Tibial nerve (tissue), 4 donors: Measurements from ENCODE around the gene PRKAB1. TPM values are rescaled to one million over a fixed set of nuclear protein-coding genes. Genes with fewer than 3 reads are reported as not detected.
"Not testable (repeated sequence)": the region's sequence is repeated elsewhere in the genome, so short reads cannot be mapped to it uniquely, and the experiment has no call there.

Experiments used
- DNase-seq, 2 donors: peaks; one replicate each; pipeline ENCODE4 v3.0.0-alpha.2; 2019; ENCODE audit warnings: low spot score in 2 of 2
- H3K27ac ChIP-seq, 4 donors: fragments of 200-600 bp; sonication (generic) in 3 of 4; one replicate each; pipeline ENCODE4 v1.5.1; 2017 to 2019; ENCODE audit warnings: mild to moderate bottlenecking in 1 of 4
- H3K27me3 ChIP-seq, 2 donors: fragments of 200-600 bp; sonication (generic) in 1 of 2; one replicate each; pipeline versions ENCODE4 v1.5.1 to v1.6.0; 2017 to 2019
- H3K36me3 ChIP-seq, 3 donors: fragments of 200-600 bp; sonication (generic); one replicate each; pipeline ENCODE4 v1.5.1; 2018 to 2019
- H3K4me1 ChIP-seq, 4 donors: fragments of 200-600 bp; sonication (generic) in 3 of 4; one replicate each; pipeline ENCODE4 v1.5.1; 2017 to 2019
- H3K4me3 ChIP-seq, 4 donors: fragments of 200-600 bp; sonication (generic) in 3 of 4; one replicate each; pipeline ENCODE4 v1.5.1; 2017 to 2019; ENCODE audit warnings: mild to moderate bottlenecking in 1 of 4, moderate library complexity in 1 of 4
- H3K9me3 ChIP-seq, 4 donors: fragments of 200-600 bp; sonication (generic) in 3 of 4; one replicate each; pipeline ENCODE4 v1.5.1; 2017 to 2019
- CTCF ChIP-seq, 5 experiments: fragments of 200-600 bp in 3 of 5; fragments of 450-650 bp in 2 of 5; sonication (generic) in 3 of 5; IDR thresholded peaks; one replicate each; pipeline ENCODE4 v1.5.1; 2016 to 2019; ENCODE audit warnings: antibody characterized with exemption in 5 of 5, mild to moderate bottlenecking in 3 of 5, moderate library complexity in 2 of 5
- EP300 ChIP-seq, 2 donors: sonication (generic); formaldehyde crosslinking; IDR thresholded peaks; one replicate each; pipeline ENCODE4 v1.6.1; 2017; ENCODE audit warnings: antibody characterized with exemption in 2 of 2, mild to moderate bottlenecking in 1 of 2
- POLR2A ChIP-seq, 2 donors: fragments of 450-650 bp; IDR thresholded peaks; one replicate each; pipeline ENCODE4 v1.6.1; 2017; ENCODE audit warnings: antibody characterized with exemption in 2 of 2, mild to moderate bottlenecking in 2 of 2, moderate library complexity in 2 of 2
- WGBS, 2 donors: methylation state at CpG; one replicate each; pipeline ENCODE4 v1.1.5; 2018; 5-methylcytosine and 5-hydroxymethylcytosine counted together
- total RNA-seq, 4 donors: library from RNA; depleted of rRNA; stranded (reverse); fragments of >200 nt; gene quantifications; one replicate each; pipeline ENCODE4 v1.1.0, GENCODE V29; 2016

Gene PRKAB1
- total RNA-seq, 4 donors from 2014 or later = 24.5 to 40.6 (median 28.3) TPM

GRCh38 chr12:119700078-119700477, 32.1 kb downstream of the PRKAB1 start:
- Histone ChIP-seq H3K27ac (no peak overlapping the region), H3K4me1 (no peaks in the 10 kb centered on the region), H3K27me3 (no peaks in the 10 kb centered on the region), H3K36me3 (peaks cover 0 to 74% (median 0%) of the 10 kb centered on the region in 3 donors), H3K9me3 (no peaks in the 10 kb centered on the region), H3K4me3 (no peak overlapping the region)
- TF ChIP-seq EP300 (IDR thresholded peaks at IDR 0.05) (no peak), CTCF (IDR thresholded peaks at IDR 0.05) (no peak), POLR2A (IDR thresholded peaks at IDR 0.05) (no peak)
- WGBS, 2 donors = 87 to 92% methylated on average over 6 of the region's 6 CpGs
- DNase-seq = no peak

GRCh38 chr12:119704065-119704747, 36.3 kb downstream of the PRKAB1 start:
- no peaks in the 10 kb centered on the region for H3K9me3 ChIP-seq
- no peaks in the 10 kb centered on the region for H3K4me1 ChIP-seq
- H3K27me3 ChIP-seq = no peaks in the 10 kb centered on the region
- H3K27ac ChIP-seq = no peak overlapping the region
- 79 to 85% methylated on average over 16 of the region's 16 CpGs for WGBS, 2 donors
- TF ChIP-seq CTCF (IDR thresholded peaks at IDR 0.05) (no peak), EP300 (IDR thresholded peaks at IDR 0.05) (no peak), POLR2A (IDR thresholded peaks at IDR 0.05) (no peak)
- H3K4me3 ChIP-seq = no peak overlapping the region
- peaks cover 0 to 78% (median 0%) of the 10 kb centered on the region in 3 donors for H3K36me3 ChIP-seq
- no peak for DNase-seq

GRCh38 chr12:119705182-119705581, 37.2 kb downstream of the PRKAB1 start:
- H3K4me1 ChIP-seq = no peaks in the 10 kb centered on the region
- H3K4me3 ChIP-seq = no peak overlapping the region
- DNase-seq = no peak
- TF ChIP-seq EP300 (IDR thresholded peaks at IDR 0.05) (no peak), POLR2A (IDR thresholded peaks at IDR 0.05) (no peak), CTCF (IDR thresholded peaks at IDR 0.05) (no peak)
- H3K27me3 ChIP-seq = no peaks in the 10 kb centered on the region
- H3K27ac ChIP-seq = no peak overlapping the region
- WGBS, 2 donors = 92 to 94% methylated on average over 7 of the region's 7 CpGs
- H3K9me3 ChIP-seq = no peaks in the 10 kb centered on the region
- peaks cover 0 to 76% (median 0%) of the 10 kb centered on the region in 3 donors for H3K36me3 ChIP-seq

GRCh38 chr12:119706427-119706826, 38.5 kb downstream of the PRKAB1 start:
- H3K36me3 ChIP-seq = peaks cover 0 to 78% (median 0%) of the 10 kb centered on the region in 3 donors
- not testable (repeated sequence) for H3K9me3 ChIP-seq, H3K4me3 ChIP-seq, H3K27me3 ChIP-seq, H3K27ac ChIP-seq, H3K4me1 ChIP-seq, DNase-seq
- 83 to 84% methylated on average over 1 of the region's 1 CpG for WGBS, 2 donors

GRCh38 chr12:119710374-119710964, 42.5 kb downstream of the PRKAB1 start:
- Histone ChIP-seq H3K27me3 (no peaks in the 10 kb centered on the region), H3K9me3 (no peaks in the 10 kb centered on the region), H3K36me3 (peaks cover 0 to 88% (median 0%) of the 10 kb centered on the region in 3 donors), H3K4me3 (no peak overlapping the region), H3K4me1 (no peaks in the 10 kb centered on the region), H3K27ac (no peak overlapping the region)
- DNase-seq = no peak
- 89 to 91% methylated on average over 11 of the region's 11 CpGs for WGBS, 2 donors
- TF ChIP-seq EP300 (IDR thresholded peaks at IDR 0.05) (no peak), CTCF (IDR thresholded peaks at IDR 0.05) (no peak), POLR2A (IDR thresholded peaks at IDR 0.05) (no peak)
